A549 treated with Mapracorat at 1 μM for 4 hours (cell line): ENCODE results near the gene RAET1E. TPM values are rescaled to one million over a fixed set of nuclear protein-coding genes. Genes with fewer than 3 reads are reported as not detected.

Source experiments
- total RNA-seq: library from RNA; stranded (reverse); fragments of 200-300 nt; extraction: Qiagen RNA extraction; gene quantifications from 5 replicates; pipeline ENCODE4 v1.2.3, GENCODE V29; 2022

Gene RAET1E
- 1.8 to 3.5 TPM (median 3.1 TPM) in 5 replicates for total RNA-seq

GRCh38 chr6:149897855-149898744 is at the start of gene RAET1E:
TSS of gene RAET1E (minus strand) at chr6:149898113. CDS start at chr6:149890901, 7,212 bp downstream.

GRCh38 chr6:149941583-149942460 is 43.9 kb upstream of the RAET1E start, which contains the start of gene ULBP2:
TSS of gene ULBP2 (plus strand) at chr6:149942014. CDS start at chr6:149942073, 59 bp downstream.

GRCh38 chr6:149922642-149923326 is 24.9 kb upstream of the RAET1E start, which contains the start of gene RAET1G:
TSS of gene RAET1G (minus strand) at chr6:149923121. CDS start at chr6:149923010, 111 bp downstream.

GRCh38 chr6:149863698-149864577 is 34.0 kb downstream of the RAET1E start, which contains the start of gene LRP11:
TSS of gene LRP11 (minus strand) at chr6:149864359. CDS start at chr6:149864020, 339 bp downstream.

Other genes starting within 250 kb of the RAET1E start
- gene KATNA1, start 249.4 kb downstream of the RAET1E start, total RNA-seq: 9.8 to 12.5 TPM (median 11.6 TPM) in 5 replicates
- gene LATS1, start 180.0 kb downstream of the RAET1E start, total RNA-seq: 5.8 to 9.1 TPM (median 7.6 TPM) in 5 replicates
- gene NUP43, start 151.6 kb downstream of the RAET1E start, total RNA-seq: 12.3 to 15.6 TPM (median 14.4 TPM) in 5 replicates
- 85.4 to 103 TPM (median 86.9 TPM) in 5 replicates for gene PCMT1, start 148.4 kb downstream of the RAET1E start, total RNA-seq
- 26.8 to 39.2 TPM (median 36.5 TPM) in 5 replicates for gene LRP11, start 33.8 kb downstream of the RAET1E start, total RNA-seq
- gene RAET1G, start 25.0 kb upstream of the RAET1E start, total RNA-seq: 6.8 to 11.2 TPM (median 9.3 TPM) in 5 replicates
- gene ULBP2, start 43.9 kb upstream of the RAET1E start, total RNA-seq: 2.9 to 3.9 TPM (median 3.4 TPM) in 5 replicates
- gene ULBP1, start 65.8 kb upstream of the RAET1E start, total RNA-seq: 0.57 to 1.0 TPM (median 0.75 TPM) in 5 replicates
- gene RAET1L, start 127.4 kb upstream of the RAET1E start, total RNA-seq: 0.26 to 0.55 TPM (median 0.41 TPM) in 5 replicates
- gene ULBP3, start 171.0 kb upstream of the RAET1E start, total RNA-seq: 3.7 to 4.2 TPM (median 3.7 TPM) in 5 replicates
- 1.7 to 3.2 TPM (median 2.4 TPM) in 5 replicates for gene PPP1R14C, start 244.9 kb upstream of the RAET1E start, total RNA-seq